ENCODE results near the gene DNAJB14.

Gene DNAJB14

GRCh38 chr4:99868126-99868596, 78.3 kb downstream of the DNAJB14 start:
- peak; percentile 96 for ATAC-seq
- TF ChIP-seq ZNF8 (CRISPR knock-in tag; IDR thresholded peaks at IDR 0.05) (no peak), ESRRG (CRISPR knock-in tag; IDR thresholded peaks at IDR 0.05) (no peak), RARB (CRISPR knock-in tag; IDR thresholded peaks at IDR 0.05) (no peak), ZFP3 (CRISPR knock-in tag; IDR thresholded peaks at IDR 0.05) (no peak), GLIS3 (CRISPR knock-in tag; IDR thresholded peaks at IDR 0.05) (no peak), ZFP30 (CRISPR knock-in tag; IDR thresholded peaks at IDR 0.05) (no peak), TOX (CRISPR knock-in tag; IDR thresholded peaks at IDR 0.05; ENCODE audit: borderline replicate concordance) (no peak), SNAI2 (CRISPR knock-in tag; IDR thresholded peaks at IDR 0.05) (no peak), ISL1 (CRISPR knock-in tag; IDR thresholded peaks at IDR 0.05) (no peak), ZC3H10 (CRISPR knock-in tag; IDR thresholded peaks at IDR 0.05) (no peak), PPARA (CRISPR knock-in tag; IDR thresholded peaks at IDR 0.05; ENCODE audit: borderline replicate concordance) (no peak), OSR1 (CRISPR knock-in tag; IDR thresholded peaks at IDR 0.05) (no peak), BACH2 (CRISPR knock-in tag; IDR thresholded peaks at IDR 0.05; ENCODE audit: borderline replicate concordance) (no peak), TSHZ2 (CRISPR knock-in tag; IDR thresholded peaks at IDR 0.05) (no peak), TCF4 (CRISPR knock-in tag; IDR thresholded peaks at IDR 0.05; ENCODE audit: borderline replicate concordance) (no peak)
- TF ChIP-seq, protein P1, sequence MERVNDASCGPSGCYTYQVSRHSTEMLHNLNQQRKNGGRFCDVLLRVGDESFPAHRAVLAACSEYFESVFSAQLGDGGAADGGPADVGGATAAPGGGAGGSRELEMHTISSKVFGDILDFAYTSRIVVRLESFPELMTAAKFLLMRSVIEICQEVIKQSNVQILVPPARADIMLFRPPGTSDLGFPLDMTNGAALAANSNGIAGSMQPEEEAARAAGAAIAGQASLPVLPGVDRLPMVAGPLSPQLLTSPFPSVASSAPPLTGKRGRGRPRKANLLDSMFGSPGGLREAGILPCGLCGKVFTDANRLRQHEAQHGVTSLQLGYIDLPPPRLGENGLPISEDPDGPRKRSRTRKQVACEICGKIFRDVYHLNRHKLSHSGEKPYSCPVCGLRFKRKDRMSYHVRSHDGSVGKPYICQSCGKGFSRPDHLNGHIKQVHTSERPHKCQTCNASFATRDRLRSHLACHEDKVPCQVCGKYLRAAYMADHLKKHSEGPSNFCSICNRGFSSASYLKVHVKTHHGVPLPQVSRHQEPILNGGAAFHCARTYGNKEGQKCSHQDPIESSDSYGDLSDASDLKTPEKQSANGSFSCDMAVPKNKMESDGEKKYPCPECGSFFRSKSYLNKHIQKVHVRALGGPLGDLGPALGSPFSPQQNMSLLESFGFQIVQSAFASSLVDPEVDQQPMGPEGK (CRISPR knock-in tag; IDR thresholded peaks at IDR 0.05; ENCODE audit: borderline replicate concordance) = no peak
- TF ChIP-seq, protein P2, sequence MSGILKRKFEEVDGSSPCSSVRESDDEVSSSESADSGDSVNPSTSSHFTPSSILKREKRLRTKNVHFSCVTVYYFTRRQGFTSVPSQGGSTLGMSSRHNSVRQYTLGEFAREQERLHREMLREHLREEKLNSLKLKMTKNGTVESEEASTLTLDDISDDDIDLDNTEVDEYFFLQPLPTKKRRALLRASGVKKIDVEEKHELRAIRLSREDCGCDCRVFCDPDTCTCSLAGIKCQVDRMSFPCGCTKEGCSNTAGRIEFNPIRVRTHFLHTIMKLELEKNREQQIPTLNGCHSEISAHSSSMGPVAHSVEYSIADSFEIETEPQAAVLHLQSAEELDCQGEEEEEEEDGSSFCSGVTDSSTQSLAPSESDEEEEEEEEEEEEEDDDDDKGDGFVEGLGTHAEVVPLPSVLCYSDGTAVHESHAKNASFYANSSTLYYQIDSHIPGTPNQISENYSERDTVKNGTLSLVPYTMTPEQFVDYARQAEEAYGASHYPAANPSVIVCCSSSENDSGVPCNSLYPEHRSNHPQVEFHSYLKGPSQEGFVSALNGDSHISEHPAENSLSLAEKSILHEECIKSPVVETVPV (CRISPR knock-in tag; IDR thresholded peaks at IDR 0.05) = no peak
- TF ChIP-seq, protein P3, sequence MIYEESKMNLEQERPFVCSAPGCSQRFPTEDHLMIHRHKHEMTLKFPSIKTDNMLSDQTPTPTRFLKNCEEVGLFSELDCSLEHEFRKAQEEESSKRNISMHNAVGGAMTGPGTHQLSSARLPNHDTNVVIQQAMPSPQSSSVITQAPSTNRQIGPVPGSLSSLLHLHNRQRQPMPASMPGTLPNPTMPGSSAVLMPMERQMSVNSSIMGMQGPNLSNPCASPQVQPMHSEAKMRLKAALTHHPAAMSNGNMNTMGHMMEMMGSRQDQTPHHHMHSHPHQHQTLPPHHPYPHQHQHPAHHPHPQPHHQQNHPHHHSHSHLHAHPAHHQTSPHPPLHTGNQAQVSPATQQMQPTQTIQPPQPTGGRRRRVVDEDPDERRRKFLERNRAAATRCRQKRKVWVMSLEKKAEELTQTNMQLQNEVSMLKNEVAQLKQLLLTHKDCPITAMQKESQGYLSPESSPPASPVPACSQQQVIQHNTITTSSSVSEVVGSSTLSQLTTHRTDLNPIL (CRISPR knock-in tag; IDR thresholded peaks at IDR 0.05; ENCODE audit: low read depth) = no peak

DNA sequence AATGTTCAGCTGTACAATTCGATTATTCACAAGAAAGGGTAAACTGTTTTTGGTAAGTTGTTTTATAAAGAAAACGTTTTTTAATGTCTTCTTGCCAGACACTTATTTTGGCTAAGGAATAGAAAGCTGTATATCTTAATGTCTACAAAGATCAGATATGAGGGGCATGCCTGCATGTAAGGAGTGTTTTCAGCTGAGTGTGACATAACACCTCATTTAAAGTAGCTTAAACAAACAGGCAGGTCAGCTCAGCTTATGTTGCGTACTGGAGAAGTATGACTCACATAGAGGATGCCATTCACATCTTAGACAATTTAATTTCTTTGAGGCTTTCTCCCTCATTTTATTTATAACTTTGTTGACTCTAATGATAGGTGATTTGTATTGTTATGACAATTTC, 82.6 kb downstream of the DNAJB14 start:
- peak; percentile 43 for ATAC-seq

More for the DNA sequence above, 82.6 kb downstream of the DNAJB14 start:
- TF ChIP-seq ZFP30 (CRISPR knock-in tag; IDR thresholded peaks at IDR 0.05) = no peak
- TF ChIP-seq TOX (CRISPR knock-in tag; IDR thresholded peaks at IDR 0.05; ENCODE audit: borderline replicate concordance) = no peak
- no peak for TF ChIP-seq TSHZ2 (CRISPR knock-in tag; IDR thresholded peaks at IDR 0.05)
- TF ChIP-seq CSDC2 (CRISPR knock-in tag; IDR thresholded peaks at IDR 0.05) = no peak
- TF ChIP-seq, protein P2 (CRISPR knock-in tag; IDR thresholded peaks at IDR 0.05) = no peak
- TF ChIP-seq ZFP3 (CRISPR knock-in tag; IDR thresholded peaks at IDR 0.05) = no peak
- TF ChIP-seq ZC3H10 (CRISPR knock-in tag; IDR thresholded peaks at IDR 0.05) = no peak
- TF ChIP-seq ARNTL (CRISPR knock-in tag; IDR thresholded peaks at IDR 0.05; ENCODE audit: borderline replicate concordance, low read depth) = no peak
- no peak for TF ChIP-seq GLIS3 (CRISPR knock-in tag; IDR thresholded peaks at IDR 0.05)
- no peak for TF ChIP-seq ZNF565 (CRISPR knock-in tag; conservative IDR thresholded peaks at IDR 0.05; ENCODE audit: low read depth)
- TF ChIP-seq ISL1 (CRISPR knock-in tag; IDR thresholded peaks at IDR 0.05) = no peak
- TF ChIP-seq TCF4 (CRISPR knock-in tag; IDR thresholded peaks at IDR 0.05; ENCODE audit: borderline replicate concordance) = no peak
- no peak for TF ChIP-seq OSR1 (CRISPR knock-in tag; IDR thresholded peaks at IDR 0.05)
- TF ChIP-seq BACH2 (CRISPR knock-in tag; IDR thresholded peaks at IDR 0.05; ENCODE audit: borderline replicate concordance) = no peak
